ENCODE measurements around the gene IFRD1. TPM values are rescaled to one million over a fixed set of nuclear protein-coding genes. Genes with fewer than 3 reads are reported as not detected.

IFRD1 gene
- total and polyA plus RNA-seq, 12 donors, result 20.5 to 86.2 (median 52.7) TPM

- Histone ChIP-seq H3K4me1 (replicated peaks in 1 of 2) (peaks cover 5 to 10% of the 10 kb centered on the region in 2 donors), H3K27ac (no peak overlapping the region), H3K9me3 (replicated peaks in 1 of 3) (no peaks in the 10 kb centered on the region), H3K4me3 (no peak overlapping the region), H3K27me3 (no peaks in the 10 kb centered on the region), H3K36me3 (replicated peaks in 1 of 2) (no peaks in the 10 kb centered on the region)
- no peak for TF ChIP-seq CTCF (IDR thresholded peaks at IDR 0.05)
- no peak for TF ChIP-seq POLR2A (IDR thresholded peaks at IDR 0.05)
- intact Hi-C loops (cut with DNase I), result no loop called here
- DNase-seq, result no peak
- WGBS, 4 donors, result 83 to 90% (median 88%) methylated on average over 3 of the region's 3 CpGs
Observed at GRCh38 chr7:112446431-112446830, 3.8 kb upstream of the IFRD1 start.

GRCh38 chr7:112447406-112447805 is 2.9 kb upstream of the IFRD1 start:
- intact Hi-C loops (cut with DNase I), result no loop called here
- no peaks in the 10 kb centered on the region for H3K27me3 ChIP-seq
- TF ChIP-seq POLR2A (IDR thresholded peaks at IDR 0.05) (no peak), CTCF (IDR thresholded peaks at IDR 0.05) (no peak)
- WGBS, 4 donors, result 83 to 89% (median 84%) methylated on average over 3 of the region's 3 CpGs
- no peak for DNase-seq
- no peak overlapping the region for H3K27ac ChIP-seq
- no peak overlapping the region for H3K4me3 ChIP-seq
- no peaks in the 10 kb centered on the region for H3K36me3 ChIP-seq (replicated peaks in 1 of 2)
- no peaks in the 10 kb centered on the region for H3K9me3 ChIP-seq (replicated peaks in 1 of 3)
- peaks cover 6 to 13% of the 10 kb centered on the region in 2 donors for H3K4me1 ChIP-seq (replicated peaks in 1 of 2)

- Histone ChIP-seq H3K4me3 (no peak overlapping the region), H3K27me3 (no peaks in the 10 kb centered on the region), H3K9me3 (replicated peaks in 1 of 3) (no peaks in the 10 kb centered on the region), H3K27ac (peak overlapping the region in 3 of 5 donors; percentile 97 to 99 (median 98)), H3K4me1 (replicated peaks in 1 of 2) (peaks cover 13 to 23% of the 10 kb centered on the region in 2 donors), H3K36me3 (replicated peaks in 1 of 2) (no peaks in the 10 kb centered on the region)
- TF ChIP-seq POLR2A (IDR thresholded peaks at IDR 0.05), result no peak
- no peak for TF ChIP-seq CTCF (IDR thresholded peaks at IDR 0.05)
- DNase-seq, result no peak
- intact Hi-C loops (cut with DNase I), result no loop called here
- 80 to 86% (median 83%) methylated on average over 2 of the region's 2 CpGs for WGBS, 4 donors
Observed at GRCh38 chr7:112448381-112448780, 1.9 kb upstream of the IFRD1 start.

- Histone ChIP-seq H3K4me3 (no peak overlapping the region), H3K9me3 (replicated peaks in 1 of 3) (no peaks in the 10 kb centered on the region), H3K27me3 (no peaks in the 10 kb centered on the region), H3K27ac (peak overlapping the region in 3 of 5 donors; percentile 97 to 99 (median 98)), H3K36me3 (replicated peaks in 1 of 2) (no peaks in the 10 kb centered on the region), H3K4me1 (replicated peaks in 1 of 2) (peaks cover 17 to 28% of the 10 kb centered on the region in 2 donors)
- 60 to 77% (median 69%) methylated on average over 3 of the region's 3 CpGs for WGBS, 4 donors
- no peak for TF ChIP-seq CTCF (IDR thresholded peaks at IDR 0.05)
- TF ChIP-seq POLR2A (IDR thresholded peaks at IDR 0.05), result no peak
- intact Hi-C loops (cut with DNase I), result no loop called here
- peak in 1 of 7 donors; percentile 26 for DNase-seq
Observed at GRCh38 chr7:112448891-112449290, 1.4 kb upstream of the IFRD1 start.
